Neuronal stem cell (in vitro differentiated cells): Measurements from ENCODE around the gene GCN1.

ENCODE experiments used
- DNase-seq: peaks from one replicate; pipeline ENCODE4 v3.0.0-alpha.2; 2013; ENCODE audit warnings: low spot score
- H2AFZ ChIP-seq: one replicate; pipeline ENCODE4 v1.6.1; 2013; ENCODE audit warnings: mild to moderate bottlenecking, low read length, inconsistent platforms
- H2AK5ac ChIP-seq: 2 replicates; pipeline ENCODE4 v1.6.1; 2013; ENCODE audit warnings: low read depth, mild to moderate bottlenecking, inconsistent platforms, low read length, moderate library complexity, mixed read lengths
- H2BK120ac ChIP-seq: 2 replicates; pipeline ENCODE4 v1.6.1; 2013; ENCODE audit warnings: low read depth, mild to moderate bottlenecking, inconsistent platforms, low read length, moderate library complexity, mixed read lengths
- H2BK12ac ChIP-seq: one replicate; pipeline ENCODE4 v1.6.1; 2013; ENCODE audit warnings: low read length, inconsistent platforms
- H2BK15ac ChIP-seq: 2 replicates; pipeline ENCODE4 v1.6.1; 2013; ENCODE audit warnings: mild to moderate bottlenecking, low read length, inconsistent platforms, mixed read lengths
- H2BK5ac ChIP-seq: one replicate; pipeline ENCODE4 v1.6.1; 2013; ENCODE audit warnings: inconsistent platforms, mild to moderate bottlenecking, low read length, moderate library complexity
- H3K14ac ChIP-seq: one replicate; pipeline ENCODE4 v1.6.1; 2013; ENCODE audit warnings: low read length, inconsistent platforms
- H3K18ac ChIP-seq: 2 replicates; pipeline ENCODE4 v1.6.1; 2013; ENCODE audit warnings: low read length, inconsistent platforms
- H3K23ac ChIP-seq: 2 replicates; pipeline ENCODE4 v1.6.1; 2013; ENCODE audit warnings: low read depth, mild to moderate bottlenecking, mixed read lengths, low read length, inconsistent platforms; ENCODE audit not compliant: poor library complexity
- H3K27ac ChIP-seq: replicated peaks from 3 replicates; pipeline ENCODE4 v1.5.1; 2013; ENCODE audit warnings: low read length, inconsistent platforms
- H3K27me3 ChIP-seq, 3 experiments: 2 replicates each; pipeline ENCODE4 v1.6.1; 2013; ENCODE audit warnings: low read length in 3 of 3, mild to moderate bottlenecking in 2 of 3, inconsistent platforms in 1 of 3, low read depth in 1 of 3, mixed read lengths in 1 of 3, moderate library complexity in 1 of 3; ENCODE audit not compliant: control insufficient read depth in 3 of 3, insufficient read depth in 3 of 3
- H3K36me3 ChIP-seq, 2 donors: replicated peaks in 1 of 2; 2 replicates each; pipeline ENCODE4 v1.6.1; 2013; ENCODE audit warnings: low read length in 2 of 2; ENCODE audit not compliant: control insufficient read depth in 2 of 2, insufficient read depth in 2 of 2
- H3K4ac ChIP-seq: 2 replicates; pipeline ENCODE4 v1.6.1; 2013; ENCODE audit warnings: inconsistent platforms, mild to moderate bottlenecking, low read length, moderate library complexity
- H3K4me1 ChIP-seq, 2 donors: 1 replicate in 1 of 2; 2 replicates in 1 of 2; pipeline ENCODE4 v1.6.1; 2013; ENCODE audit warnings: low read length in 2 of 2, low read depth in 1 of 2; ENCODE audit not compliant: control insufficient read depth in 2 of 2, insufficient read depth in 1 of 2
- H3K4me2 ChIP-seq: one replicate; pipeline ENCODE4 v1.6.1; 2013; ENCODE audit warnings: mild to moderate bottlenecking, low read length, inconsistent platforms; ENCODE audit not compliant: insufficient read depth, poor library complexity, severe bottlenecking
- H3K4me3 ChIP-seq, 2 donors: 2 replicates each; pipeline ENCODE4 v1.5.1; 2013; ENCODE audit warnings: low read length in 2 of 2, mild to moderate bottlenecking in 2 of 2, inconsistent platforms in 1 of 2, moderate library complexity in 1 of 2
- H3K79me1 ChIP-seq: one replicate; pipeline ENCODE4 v1.6.1; 2013; ENCODE audit warnings: low read depth, mild to moderate bottlenecking, inconsistent platforms, low read length, moderate library complexity
- H3K9ac ChIP-seq: one replicate; pipeline ENCODE4 v1.6.1; 2013; ENCODE audit warnings: mild to moderate bottlenecking, low read depth, low read length, inconsistent platforms; ENCODE audit not compliant: poor library complexity
- H3K9me3 ChIP-seq, 2 donors: replicated peaks in 1 of 2; 2 replicates each; pipeline versions ENCODE3 to v1.6.1; 2013; ENCODE audit warnings: low read length in 2 of 2, mild to moderate bottlenecking in 2 of 2, inconsistent platforms in 1 of 2, low read depth in 1 of 2, mixed read lengths in 1 of 2, moderate library complexity in 1 of 2; ENCODE audit not compliant: control insufficient read depth in 2 of 2, insufficient read depth in 1 of 2
- H4K8ac ChIP-seq: one replicate; pipeline ENCODE4 v1.6.1; 2013; ENCODE audit warnings: low read depth, mild to moderate bottlenecking, inconsistent platforms, low read length, moderate library complexity
- H4K91ac ChIP-seq: one replicate; pipeline ENCODE4 v1.6.1; 2013; ENCODE audit warnings: low read length, low read depth, mild to moderate bottlenecking, inconsistent platforms; ENCODE audit not compliant: poor library complexity
- WGBS, 2 donors: extraction: QIAGEN DNeasy Blood & Tissue Kit; methylation state at CpG; one replicate each; pipeline ENCODE4 v1.1.7; 2013; ENCODE audit warnings: missing lambda C conversion rate in 2 of 2, mixed read lengths in 1 of 2; ENCODE audit not compliant: insufficient read length in 2 of 2, insufficient replicate concordance in 1 of 2; ENCODE audit errors: extremely low coverage in 2 of 2; 5-methylcytosine and 5-hydroxymethylcytosine counted together

Gene GCN1

DNA sequence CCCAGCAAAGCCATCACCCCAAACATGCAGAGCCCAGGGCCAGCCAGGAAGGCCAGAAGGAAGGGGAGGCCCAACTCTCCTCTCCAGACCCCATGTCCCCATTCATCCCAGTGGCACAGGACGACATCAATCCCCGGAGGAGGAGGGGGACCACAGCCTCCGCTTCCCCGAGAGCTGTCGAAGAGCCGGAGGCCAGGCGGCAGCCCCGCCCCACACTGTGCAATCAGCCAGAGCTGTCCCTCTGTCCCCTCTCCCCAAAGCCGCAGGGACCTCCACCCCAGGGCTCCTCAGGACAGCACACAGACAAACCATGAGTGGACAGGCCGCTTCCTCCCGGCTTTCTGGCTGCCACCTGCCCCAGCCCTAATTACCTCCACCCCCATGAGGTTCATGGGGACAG lies 94.8 kb downstream of the GCN1 start:
- no CpG with 5 or more reads among the region's 11 CpGs for WGBS, 2 donors
- H2AFZ ChIP-seq = no peak overlapping the region
- H3K36me3 ChIP-seq = peaks cover 23 to 79% of the 10 kb centered on the region in 2 donors

GRCh38 chr12:120098756-120099470 lies 95.6 kb downstream of the GCN1 start:
- Histone ChIP-seq H3K4me3 (no peak overlapping the region), H2BK12ac (no peak overlapping the region), H3K36me3 (peaks cover 23 to 76% of the 10 kb centered on the region in 2 donors), H3K9me3 (peaks cover 0 to 3% of the 10 kb centered on the region in 2 donors), H3K4me2 (no peak overlapping the region), H4K91ac (no peak overlapping the region), H3K27ac (no peak overlapping the region), H3K23ac (no peak overlapping the region), H3K4me1 (peaks cover 14 to 25% of the 10 kb centered on the region in 2 donors), H3K18ac (no peak overlapping the region), H2AFZ (no peak overlapping the region), H2BK120ac (no peak overlapping the region), H4K8ac (no peak overlapping the region), H3K27me3 (no peaks in the 10 kb centered on the region), H3K9ac (no peak overlapping the region), H2AK5ac (no peak overlapping the region), H3K4ac (no peak overlapping the region), H3K14ac (no peak overlapping the region), H2BK5ac (no peak overlapping the region), H3K79me1 (peaks cover 15% of the 10 kb centered on the region), H2BK15ac (no peak overlapping the region)
- no CpG with 5 or more reads among the region's 36 CpGs for WGBS, 2 donors
- no peak for DNase-seq

More for the DNA sequence above, 94.8 kb downstream of the GCN1 start:
- Histone ChIP-seq H3K4me2 (no peak overlapping the region), H3K23ac (no peak overlapping the region), H2BK5ac (no peak overlapping the region), H3K4ac (no peak overlapping the region), H3K14ac (peak overlapping the region; percentile 31), H3K27ac (no peak overlapping the region), H3K9ac (no peak overlapping the region), H3K18ac (no peak overlapping the region), H2BK15ac (no peak overlapping the region), H3K27me3 (no peaks in the 10 kb centered on the region), H3K4me3 (no peak overlapping the region), H2BK12ac (no peak overlapping the region), H3K4me1 (peaks cover 10 to 18% of the 10 kb centered on the region in 2 donors), H4K8ac (no peak overlapping the region), H3K79me1 (peaks cover 17% of the 10 kb centered on the region), H4K91ac (no peak overlapping the region), H2AK5ac (no peak overlapping the region), H3K9me3 (peaks cover 0 to 3% of the 10 kb centered on the region in 2 donors), H2BK120ac (no peak overlapping the region)
- DNase-seq = no peak

- WGBS, 2 donors = no CpG with 5 or more reads among the region's 34 CpGs
- H2AFZ ChIP-seq = no peak overlapping the region
- DNase-seq = no peak
Observed at GRCh38 chr12:120096671-120097202, 97.8 kb downstream of the GCN1 start.

DNA sequence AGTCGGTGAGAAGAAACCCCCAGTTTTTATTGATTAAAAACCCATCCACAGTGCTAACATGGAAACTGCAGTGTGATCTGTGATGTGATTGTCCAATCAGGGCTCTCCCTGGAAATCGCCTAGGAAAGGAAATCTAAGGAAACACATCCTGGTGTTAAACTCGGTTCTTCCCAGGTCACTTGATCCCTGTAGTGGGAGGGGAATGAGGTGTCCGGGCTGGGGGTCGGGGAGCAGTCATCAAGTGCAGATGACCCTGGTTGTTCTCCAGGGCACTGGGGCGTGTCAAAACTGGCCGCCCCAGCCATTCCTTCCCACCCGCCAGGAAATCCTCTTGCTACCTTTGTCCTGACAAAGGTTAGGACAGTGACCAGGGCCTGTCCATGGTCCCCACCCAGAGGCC lies 98.8 kb downstream of the GCN1 start:
- H3K36me3 ChIP-seq = peaks cover 17 to 49% of the 10 kb centered on the region in 2 donors
- peaks cover 30 to 40% of the 10 kb centered on the region in 2 donors for H3K4me1 ChIP-seq

More at GRCh38 chr12:120096671-120097202, 97.8 kb downstream of the GCN1 start:
- no peak overlapping the region for H2BK120ac ChIP-seq
- H3K18ac ChIP-seq = peak overlapping the region; percentile 31
- H2BK15ac ChIP-seq = peak overlapping the region; percentile 15
- H3K9me3 ChIP-seq = peaks cover 0 to 3% of the 10 kb centered on the region in 2 donors
- H3K27me3 ChIP-seq = no peaks in the 10 kb centered on the region
- H3K36me3 ChIP-seq = peaks cover 17 to 56% of the 10 kb centered on the region in 2 donors
- no peak overlapping the region for H4K91ac ChIP-seq
- H2BK5ac ChIP-seq = peak overlapping the region; percentile 0
- H2AK5ac ChIP-seq = peak overlapping the region; percentile 66
- peaks cover 30 to 38% of the 10 kb centered on the region in 2 donors for H3K4me1 ChIP-seq
- H4K8ac ChIP-seq = no peak overlapping the region
- no peak overlapping the region for H3K4ac ChIP-seq
- no peak overlapping the region for H2BK12ac ChIP-seq
- H3K79me1 ChIP-seq = peaks cover 7% of the 10 kb centered on the region
- no peak overlapping the region for H3K4me2 ChIP-seq
- H3K4me3 ChIP-seq = no peak overlapping the region
- H3K9ac ChIP-seq = peak overlapping the region; percentile 61
- H3K27ac ChIP-seq = no peak overlapping the region
- peak overlapping the region; percentile 44 for H3K23ac ChIP-seq
- H3K14ac ChIP-seq = peak overlapping the region; percentile 64

More for the DNA sequence above, 98.8 kb downstream of the GCN1 start:
- Histone ChIP-seq H2AK5ac (peak overlapping the region; percentile 42), H3K79me1 (peaks cover 6% of the 10 kb centered on the region), H2BK5ac (no peak overlapping the region), H2AFZ (no peak overlapping the region), H3K4me2 (no peak overlapping the region), H3K18ac (peak overlapping the region; percentile 87), H3K23ac (no peak overlapping the region), H4K91ac (no peak overlapping the region), H3K27me3 (no peaks in the 10 kb centered on the region), H2BK120ac (no peak overlapping the region), H2BK12ac (no peak overlapping the region), H3K4me3 (no peak overlapping the region), H2BK15ac (no peak overlapping the region), H4K8ac (no peak overlapping the region), H3K4ac (peak overlapping the region; percentile 43), H3K27ac (peak overlapping the region; percentile 33), H3K9me3 (peaks cover 0 to 3% of the 10 kb centered on the region in 2 donors), H3K9ac (no peak overlapping the region), H3K14ac (no peak overlapping the region)
- DNase-seq = no peak
- WGBS, 2 donors = no CpG with 5 or more reads among the region's 8 CpGs
